ENCODE measurements around the gene PLPP4. TPM values are rescaled to one million over a fixed set of nuclear protein-coding genes. Genes with fewer than 3 reads are reported as not detected.

Gene PLPP4
- total and polyA plus RNA-seq, 10 of the 15 experiments (the other 5 are each of a cell fraction or from before 2014, with no cell fraction given): 0.08 to 3.1 (median 0.26) TPM; not detected in 3

DNA sequence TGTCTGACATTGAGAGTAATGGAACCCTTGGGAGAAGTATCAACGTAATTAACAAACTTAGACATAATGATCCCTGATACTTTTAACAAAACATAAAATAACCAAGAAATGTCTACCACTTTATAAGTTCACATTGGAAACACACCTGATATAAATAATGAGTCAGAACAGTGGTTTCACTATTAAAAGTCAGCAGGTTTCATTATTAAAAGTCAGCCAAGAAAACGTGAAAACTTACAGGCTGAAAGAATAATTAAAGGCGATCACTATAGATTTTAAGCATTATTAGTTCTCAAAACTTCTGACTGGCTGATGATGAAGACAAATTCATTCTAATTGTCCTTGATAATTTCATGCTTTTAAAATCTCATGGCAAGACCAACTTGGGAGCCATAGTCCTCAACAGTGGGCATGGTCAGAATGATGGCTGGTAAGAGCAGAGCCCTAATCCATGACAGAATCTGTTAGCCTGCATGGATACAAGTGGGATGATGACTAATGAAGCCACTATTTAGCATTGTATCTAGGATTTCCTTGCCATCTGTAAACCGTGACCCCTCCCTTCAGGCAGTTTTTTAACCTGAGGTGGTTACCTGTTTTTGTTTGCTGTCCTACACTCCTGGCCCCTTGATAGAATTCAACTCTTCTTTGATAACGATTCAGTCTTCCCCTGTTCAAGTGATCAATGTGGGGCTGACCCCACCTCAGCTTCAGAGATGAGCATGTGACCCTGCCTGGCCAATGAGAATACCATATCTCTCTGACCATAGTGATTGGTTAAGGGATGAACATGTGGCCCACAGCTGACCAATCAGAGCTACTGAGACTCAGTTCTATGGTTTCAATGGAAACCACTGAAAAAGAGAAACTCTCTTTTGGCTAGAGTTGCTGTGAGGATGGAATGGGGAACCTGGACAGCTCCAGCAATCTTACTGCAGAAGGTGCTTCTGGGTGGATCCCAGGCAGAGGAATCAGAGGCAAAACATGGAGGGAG, 151.0 kb downstream of the PLPP4 start (continued):
- TF ChIP-seq SIX5 (IDR thresholded peaks at IDR 0.05; ENCODE audit: low read depth, low read length, severe bottlenecking) (no peak), ESRRA (IDR thresholded peaks at IDR 0.05; ENCODE audit: low read length) (no peak), BRCA1 (IDR thresholded peaks at IDR 0.05; ENCODE audit: low read depth, low read length) (no peak), MYC (IDR thresholded peaks at IDR 0.05; ENCODE audit: insufficient read depth, insufficient read length, insufficient replicate concordance, low read length, severe bottlenecking) (no peak), SUZ12 (IDR thresholded peaks at IDR 0.05; ENCODE audit: unreplicated experiment) (no peak), PML (IDR thresholded peaks at IDR 0.05; ENCODE audit: low read length) (no peak), BACH1 (IDR thresholded peaks at IDR 0.05; ENCODE audit: borderline replicate concordance) (0 out of 2 replicates have a peak, but pooled peaks have one; percentile 17), HCFC1 (IDR thresholded peaks at IDR 0.05; ENCODE audit: low read length) (no peak), SMARCA5 (IDR thresholded peaks at IDR 0.05) (no peak), TBL1XR1 (IDR thresholded peaks at IDR 0.05; ENCODE audit: low read depth, low read length) (0 out of 2 replicates have a peak, but pooled peaks have one; percentile 53)
- TF ChIP-seq, protein P1, sequence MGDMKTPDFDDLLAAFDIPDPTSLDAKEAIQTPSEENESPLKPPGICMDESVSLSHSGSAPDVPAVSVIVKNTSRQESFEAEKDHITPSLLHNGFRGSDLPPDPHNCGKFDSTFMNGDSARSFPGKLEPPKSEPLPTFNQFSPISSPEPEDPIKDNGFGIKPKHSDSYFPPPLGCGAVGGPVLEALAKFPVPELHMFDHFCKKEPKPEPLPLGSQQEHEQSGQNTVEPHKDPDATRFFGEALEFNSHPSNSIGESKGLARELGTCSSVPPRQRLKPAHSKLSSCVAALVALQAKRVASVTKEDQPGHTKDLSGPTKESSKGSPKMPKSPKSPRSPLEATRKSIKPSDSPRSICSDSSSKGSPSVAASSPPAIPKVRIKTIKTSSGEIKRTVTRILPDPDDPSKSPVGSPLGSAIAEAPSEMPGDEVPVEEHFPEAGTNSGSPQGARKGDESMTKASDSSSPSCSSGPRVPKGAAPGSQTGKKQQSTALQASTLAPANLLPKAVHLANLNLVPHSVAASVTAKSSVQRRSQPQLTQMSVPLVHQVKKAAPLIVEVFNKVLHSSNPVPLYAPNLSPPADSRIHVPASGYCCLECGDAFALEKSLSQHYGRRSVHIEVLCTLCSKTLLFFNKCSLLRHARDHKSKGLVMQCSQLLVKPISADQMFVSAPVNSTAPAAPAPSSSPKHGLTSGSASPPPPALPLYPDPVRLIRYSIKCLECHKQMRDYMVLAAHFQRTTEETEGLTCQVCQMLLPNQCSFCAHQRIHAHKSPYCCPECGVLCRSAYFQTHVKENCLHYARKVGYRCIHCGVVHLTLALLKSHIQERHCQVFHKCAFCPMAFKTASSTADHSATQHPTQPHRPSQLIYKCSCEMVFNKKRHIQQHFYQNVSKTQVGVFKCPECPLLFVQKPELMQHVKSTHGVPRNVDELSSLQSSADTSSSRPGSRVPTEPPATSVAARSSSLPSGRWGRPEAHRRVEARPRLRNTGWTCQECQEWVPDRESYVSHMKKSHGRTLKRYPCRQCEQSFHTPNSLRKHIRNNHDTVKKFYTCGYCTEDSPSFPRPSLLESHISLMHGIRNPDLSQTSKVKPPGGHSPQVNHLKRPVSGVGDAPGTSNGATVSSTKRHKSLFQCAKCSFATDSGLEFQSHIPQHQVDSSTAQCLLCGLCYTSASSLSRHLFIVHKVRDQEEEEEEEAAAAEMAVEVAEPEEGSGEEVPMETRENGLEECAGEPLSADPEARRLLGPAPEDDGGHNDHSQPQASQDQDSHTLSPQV (IDR thresholded peaks at IDR 0.05): 0 out of 2 replicates have a peak, but pooled peaks have one; percentile 27
- TF ChIP-seq, protein P2, sequence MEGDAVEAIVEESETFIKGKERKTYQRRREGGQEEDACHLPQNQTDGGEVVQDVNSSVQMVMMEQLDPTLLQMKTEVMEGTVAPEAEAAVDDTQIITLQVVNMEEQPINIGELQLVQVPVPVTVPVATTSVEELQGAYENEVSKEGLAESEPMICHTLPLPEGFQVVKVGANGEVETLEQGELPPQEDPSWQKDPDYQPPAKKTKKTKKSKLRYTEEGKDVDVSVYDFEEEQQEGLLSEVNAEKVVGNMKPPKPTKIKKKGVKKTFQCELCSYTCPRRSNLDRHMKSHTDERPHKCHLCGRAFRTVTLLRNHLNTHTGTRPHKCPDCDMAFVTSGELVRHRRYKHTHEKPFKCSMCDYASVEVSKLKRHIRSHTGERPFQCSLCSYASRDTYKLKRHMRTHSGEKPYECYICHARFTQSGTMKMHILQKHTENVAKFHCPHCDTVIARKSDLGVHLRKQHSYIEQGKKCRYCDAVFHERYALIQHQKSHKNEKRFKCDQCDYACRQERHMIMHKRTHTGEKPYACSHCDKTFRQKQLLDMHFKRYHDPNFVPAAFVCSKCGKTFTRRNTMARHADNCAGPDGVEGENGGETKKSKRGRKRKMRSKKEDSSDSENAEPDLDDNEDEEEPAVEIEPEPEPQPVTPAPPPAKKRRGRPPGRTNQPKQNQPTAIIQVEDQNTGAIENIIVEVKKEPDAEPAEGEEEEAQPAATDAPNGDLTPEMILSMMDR (IDR thresholded peaks at IDR 0.05 in 2 of 3, conservative IDR thresholded peaks at IDR 0.05 in 1 of 3; ENCODE audit: control insufficient read depth in 2 of 3, extremely low read depth in 1 of 3, insufficient read depth in 1 of 3, low read depth in 3 of 3, low read length in 3 of 3): no peak
- TF ChIP-seq, protein P3, sequence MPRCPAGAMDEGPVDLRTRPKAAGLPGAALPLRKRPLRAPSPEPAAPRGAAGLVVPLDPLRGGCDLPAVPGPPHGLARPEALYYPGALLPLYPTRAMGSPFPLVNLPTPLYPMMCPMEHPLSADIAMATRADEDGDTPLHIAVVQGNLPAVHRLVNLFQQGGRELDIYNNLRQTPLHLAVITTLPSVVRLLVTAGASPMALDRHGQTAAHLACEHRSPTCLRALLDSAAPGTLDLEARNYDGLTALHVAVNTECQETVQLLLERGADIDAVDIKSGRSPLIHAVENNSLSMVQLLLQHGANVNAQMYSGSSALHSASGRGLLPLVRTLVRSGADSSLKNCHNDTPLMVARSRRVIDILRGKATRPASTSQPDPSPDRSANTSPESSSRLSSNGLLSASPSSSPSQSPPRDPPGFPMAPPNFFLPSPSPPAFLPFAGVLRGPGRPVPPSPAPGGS (IDR thresholded peaks at IDR 0.05; ENCODE audit: borderline replicate concordance, insufficient read depth, low read depth, low read length, poor library complexity, severe bottlenecking): no peak
- TF ChIP-seq, protein P4, sequence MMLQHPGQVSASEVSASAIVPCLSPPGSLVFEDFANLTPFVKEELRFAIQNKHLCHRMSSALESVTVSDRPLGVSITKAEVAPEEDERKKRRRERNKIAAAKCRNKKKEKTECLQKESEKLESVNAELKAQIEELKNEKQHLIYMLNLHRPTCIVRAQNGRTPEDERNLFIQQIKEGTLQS (IDR thresholded peaks at IDR 0.05; ENCODE audit: borderline replicate concordance, extremely low read depth, low read depth, low read length): no peak
- TF ChIP-seq, protein P5, sequence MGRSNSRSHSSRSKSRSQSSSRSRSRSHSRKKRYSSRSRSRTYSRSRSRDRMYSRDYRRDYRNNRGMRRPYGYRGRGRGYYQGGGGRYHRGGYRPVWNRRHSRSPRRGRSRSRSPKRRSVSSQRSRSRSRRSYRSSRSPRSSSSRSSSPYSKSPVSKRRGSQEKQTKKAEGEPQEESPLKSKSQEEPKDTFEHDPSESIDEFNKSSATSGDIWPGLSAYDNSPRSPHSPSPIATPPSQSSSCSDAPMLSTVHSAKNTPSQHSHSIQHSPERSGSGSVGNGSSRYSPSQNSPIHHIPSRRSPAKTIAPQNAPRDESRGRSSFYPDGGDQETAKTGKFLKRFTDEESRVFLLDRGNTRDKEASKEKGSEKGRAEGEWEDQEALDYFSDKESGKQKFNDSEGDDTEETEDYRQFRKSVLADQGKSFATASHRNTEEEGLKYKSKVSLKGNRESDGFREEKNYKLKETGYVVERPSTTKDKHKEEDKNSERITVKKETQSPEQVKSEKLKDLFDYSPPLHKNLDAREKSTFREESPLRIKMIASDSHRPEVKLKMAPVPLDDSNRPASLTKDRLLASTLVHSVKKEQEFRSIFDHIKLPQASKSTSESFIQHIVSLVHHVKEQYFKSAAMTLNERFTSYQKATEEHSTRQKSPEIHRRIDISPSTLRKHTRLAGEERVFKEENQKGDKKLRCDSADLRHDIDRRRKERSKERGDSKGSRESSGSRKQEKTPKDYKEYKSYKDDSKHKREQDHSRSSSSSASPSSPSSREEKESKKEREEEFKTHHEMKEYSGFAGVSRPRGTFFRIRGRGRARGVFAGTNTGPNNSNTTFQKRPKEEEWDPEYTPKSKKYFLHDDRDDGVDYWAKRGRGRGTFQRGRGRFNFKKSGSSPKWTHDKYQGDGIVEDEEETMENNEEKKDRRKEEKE (IDR thresholded peaks at IDR 0.05): no peak

Data from GM12878 (cell line).